Osteoblast (primary cell): Measurements from ENCODE around the gene PLXNA2. TPM values are rescaled to one million over a fixed set of nuclear protein-coding genes. Genes with fewer than 3 reads are reported as not detected.

ENCODE experiments used
- DNase-seq: peaks from one replicate; pipeline ENCODE4 v3.0.0; 2011; ENCODE audit warnings: low spot score, mixed read lengths; ENCODE audit not compliant: insufficient read length; ENCODE audit errors: missing footprints
- H2AFZ ChIP-seq: 2 replicates; pipeline ENCODE4 v1.6.0; 2011; ENCODE audit warnings: mild to moderate bottlenecking, low read length
- H3K27ac ChIP-seq: 2 replicates; pipeline ENCODE4 v1.5.1; 2011; ENCODE audit warnings: mild to moderate bottlenecking, low read depth, low read length, moderate library complexity
- H3K27me3 ChIP-seq: 2 replicates; pipeline ENCODE4 v1.6.0; 2012; ENCODE audit warnings: mild to moderate bottlenecking, control low read depth, inconsistent platforms, low read length, moderate library complexity; ENCODE audit not compliant: insufficient read depth
- H3K36me3 ChIP-seq: 2 replicates; pipeline ENCODE4 v1.5.1; 2011; ENCODE audit warnings: mild to moderate bottlenecking, low read length, control low read depth, moderate library complexity; ENCODE audit not compliant: insufficient read depth
- H3K4me1 ChIP-seq: 2 replicates; pipeline ENCODE4 v1.5.1; 2011; ENCODE audit warnings: mild to moderate bottlenecking, low read length, control low read depth, moderate library complexity; ENCODE audit not compliant: insufficient read depth
- H3K4me2 ChIP-seq: 2 replicates; pipeline ENCODE4 v1.6.0; 2011; ENCODE audit warnings: mild to moderate bottlenecking, low read length; ENCODE audit not compliant: insufficient read depth
- H3K4me3 ChIP-seq: fragments of 200-600 bp; sonication (generic); 3 replicates; pipeline ENCODE4 v1.5.1; 2012; ENCODE audit warnings: mild to moderate bottlenecking, low read length, inconsistent platforms; ENCODE audit not compliant: insufficient read depth
- H3K79me2 ChIP-seq: 2 replicates; pipeline ENCODE4 v1.6.0; 2012; ENCODE audit warnings: mild to moderate bottlenecking, low read length, control low read depth, inconsistent platforms; ENCODE audit not compliant: insufficient read depth
- H3K9me3 ChIP-seq: 2 replicates; pipeline ENCODE4 v1.5.1; 2011; ENCODE audit warnings: low read depth, low read length, control low read depth
- H4K20me1 ChIP-seq: 2 replicates; pipeline ENCODE4 v1.6.0; 2012; ENCODE audit warnings: mild to moderate bottlenecking, low read length, control low read depth; ENCODE audit not compliant: insufficient read depth
- CTCF ChIP-seq: IDR thresholded peaks from 2 replicates; pipeline ENCODE4 v1.5.1; 2011; ENCODE audit warnings: mild to moderate bottlenecking, low read depth, low read length, moderate library complexity; ENCODE audit errors: extremely low read depth
- total RNA-seq: library from RNA; depleted of rRNA; stranded (reverse); fragments of >200 nt; gene quantifications from 2 replicates; pipeline ENCODE4 v1.2.3, GENCODE V29; 2012

Gene PLXNA2
- total RNA-seq, 1 donor = 3.3 TPM

- Histone ChIP-seq H2AFZ (no peak overlapping the region), H3K27ac (no peak overlapping the region), H3K4me3 (no peak overlapping the region), H3K79me2 (peaks cover 15% of the 10 kb centered on the region), H4K20me1 (no peaks in the 10 kb centered on the region), H3K4me2 (no peak overlapping the region), H3K27me3 (no peaks in the 10 kb centered on the region), H3K36me3 (no peaks in the 10 kb centered on the region), H3K9me3 (no peaks in the 10 kb centered on the region), H3K4me1 (peaks cover 13% of the 10 kb centered on the region)
- no peak for DNase-seq
- no peak for TF ChIP-seq CTCF
Observed at GRCh38 chr1:208233978-208234377, 10.2 kb downstream of the PLXNA2 start.

- DNase-seq = no peak
- peaks cover 12% of the 10 kb centered on the region for H3K79me2 ChIP-seq
- peaks cover 13% of the 10 kb centered on the region for H3K4me1 ChIP-seq
- no peak overlapping the region for H3K27ac ChIP-seq
- H4K20me1 ChIP-seq = no peaks in the 10 kb centered on the region
- TF ChIP-seq CTCF = no peak
- H3K36me3 ChIP-seq = no peaks in the 10 kb centered on the region
- no peak overlapping the region for H2AFZ ChIP-seq
- H3K27me3 ChIP-seq = no peaks in the 10 kb centered on the region
- H3K4me2 ChIP-seq = no peak overlapping the region
- H3K9me3 ChIP-seq = no peaks in the 10 kb centered on the region
- H3K4me3 ChIP-seq = no peak overlapping the region
Observed at GRCh38 chr1:208233546-208233945, 10.6 kb downstream of the PLXNA2 start.

- peaks cover 11% of the 10 kb centered on the region for H3K79me2 ChIP-seq
Observed at GRCh38 chr1:208232662-208233038, 11.5 kb downstream of the PLXNA2 start.

More at GRCh38 chr1:208232662-208233038, 11.5 kb downstream of the PLXNA2 start:
- Histone ChIP-seq H3K4me3 (no peak overlapping the region), H3K36me3 (no peaks in the 10 kb centered on the region), H4K20me1 (no peaks in the 10 kb centered on the region), H3K9me3 (no peaks in the 10 kb centered on the region), H3K4me2 (no peak overlapping the region), H3K4me1 (peaks cover 13% of the 10 kb centered on the region), H3K27me3 (no peaks in the 10 kb centered on the region), H3K27ac (no peak overlapping the region), H2AFZ (no peak overlapping the region)
- TF ChIP-seq CTCF = no peak
- no peak for DNase-seq
